ENCODE results near the gene ANKRD34C. TPM values are rescaled to one million over a fixed set of nuclear protein-coding genes. Genes with fewer than 3 reads are reported as not detected.
A peak's percentile ranks its signal among the peaks of the same experiment; 100 is the strongest.

ANKRD34C gene
- total RNA-seq, 2 donors from 2014 or later, result 0.20 TPM; not detected in 1

DNA sequence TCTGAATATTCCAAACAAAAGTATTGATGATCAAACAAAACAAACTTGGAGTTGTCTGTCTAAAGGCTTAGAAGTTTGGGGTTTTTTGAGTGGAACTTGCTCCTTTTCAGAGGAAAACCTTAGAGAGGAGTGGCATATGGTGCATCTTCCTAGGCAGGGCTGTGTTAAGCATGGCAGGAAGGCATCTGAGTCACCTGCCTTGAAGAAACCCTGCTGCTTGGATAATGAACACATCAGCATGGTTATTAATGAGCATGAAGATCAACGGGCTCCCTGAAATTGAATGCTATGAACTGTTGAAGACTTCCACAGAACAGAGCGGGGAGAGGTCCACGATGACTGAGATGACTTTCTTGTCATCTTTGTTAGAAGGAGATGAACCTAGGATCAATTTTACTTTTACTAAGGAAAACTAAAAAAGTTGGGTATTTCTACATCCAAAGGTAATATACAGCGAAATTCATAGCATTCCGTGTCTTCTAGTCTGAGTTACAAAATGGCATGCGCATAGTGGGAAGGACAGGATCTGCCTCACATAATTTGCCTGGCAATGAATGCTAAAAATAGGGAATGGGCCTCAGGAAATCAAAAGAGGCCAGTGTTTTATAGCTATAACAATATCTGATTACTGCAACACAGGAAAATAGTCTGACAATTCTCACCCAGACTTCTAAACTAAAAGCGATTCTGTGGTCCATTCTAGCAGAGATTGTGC is 16.8 kb downstream of the ANKRD34C start:
- DNase-seq (ENCODE audit: low spot score), result no peak
- Histone ChIP-seq H3K27ac (no peak overlapping the region), H3K4me3 (no peak overlapping the region), H3K9me3 (no peaks in the 10 kb centered on the region), H3K4me1 (no peaks in the 10 kb centered on the region), H3K27me3 (no peaks in the 10 kb centered on the region), H3K36me3 (no peaks in the 10 kb centered on the region)
- TF ChIP-seq, protein P1, sequence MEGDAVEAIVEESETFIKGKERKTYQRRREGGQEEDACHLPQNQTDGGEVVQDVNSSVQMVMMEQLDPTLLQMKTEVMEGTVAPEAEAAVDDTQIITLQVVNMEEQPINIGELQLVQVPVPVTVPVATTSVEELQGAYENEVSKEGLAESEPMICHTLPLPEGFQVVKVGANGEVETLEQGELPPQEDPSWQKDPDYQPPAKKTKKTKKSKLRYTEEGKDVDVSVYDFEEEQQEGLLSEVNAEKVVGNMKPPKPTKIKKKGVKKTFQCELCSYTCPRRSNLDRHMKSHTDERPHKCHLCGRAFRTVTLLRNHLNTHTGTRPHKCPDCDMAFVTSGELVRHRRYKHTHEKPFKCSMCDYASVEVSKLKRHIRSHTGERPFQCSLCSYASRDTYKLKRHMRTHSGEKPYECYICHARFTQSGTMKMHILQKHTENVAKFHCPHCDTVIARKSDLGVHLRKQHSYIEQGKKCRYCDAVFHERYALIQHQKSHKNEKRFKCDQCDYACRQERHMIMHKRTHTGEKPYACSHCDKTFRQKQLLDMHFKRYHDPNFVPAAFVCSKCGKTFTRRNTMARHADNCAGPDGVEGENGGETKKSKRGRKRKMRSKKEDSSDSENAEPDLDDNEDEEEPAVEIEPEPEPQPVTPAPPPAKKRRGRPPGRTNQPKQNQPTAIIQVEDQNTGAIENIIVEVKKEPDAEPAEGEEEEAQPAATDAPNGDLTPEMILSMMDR (IDR thresholded peaks at IDR 0.05), result no peak

DNA sequence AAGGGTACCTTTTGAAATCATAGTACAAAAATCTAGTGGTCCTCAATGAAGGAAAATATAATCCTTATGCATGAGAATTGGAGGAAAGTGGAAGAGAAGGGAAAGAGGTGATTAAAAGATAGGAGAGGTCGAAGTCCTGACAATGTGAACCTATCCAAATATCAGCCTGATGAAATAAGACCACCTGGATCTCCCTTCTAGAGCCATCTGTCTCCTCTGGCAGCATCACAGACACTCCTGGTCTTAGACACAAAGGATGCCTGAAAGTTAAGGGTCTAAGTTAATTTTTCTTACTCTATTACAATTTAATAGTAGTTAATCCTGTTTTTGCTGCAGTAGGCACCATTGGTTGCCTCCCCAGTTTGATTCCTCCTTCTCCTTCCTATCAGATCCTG is 17.3 kb downstream of the ANKRD34C start:
- H3K4me3 ChIP-seq, result no peak overlapping the region
- no peaks in the 10 kb centered on the region for H3K27me3 ChIP-seq
- no peak for DNase-seq (ENCODE audit: low spot score)
- H3K36me3 ChIP-seq, result no peaks in the 10 kb centered on the region
- no peaks in the 10 kb centered on the region for H3K9me3 ChIP-seq
- H3K4me1 ChIP-seq, result no peaks in the 10 kb centered on the region
- H3K27ac ChIP-seq, result no peak overlapping the region
- TF ChIP-seq, protein P1 (IDR thresholded peaks at IDR 0.05), result no peak

DNA sequence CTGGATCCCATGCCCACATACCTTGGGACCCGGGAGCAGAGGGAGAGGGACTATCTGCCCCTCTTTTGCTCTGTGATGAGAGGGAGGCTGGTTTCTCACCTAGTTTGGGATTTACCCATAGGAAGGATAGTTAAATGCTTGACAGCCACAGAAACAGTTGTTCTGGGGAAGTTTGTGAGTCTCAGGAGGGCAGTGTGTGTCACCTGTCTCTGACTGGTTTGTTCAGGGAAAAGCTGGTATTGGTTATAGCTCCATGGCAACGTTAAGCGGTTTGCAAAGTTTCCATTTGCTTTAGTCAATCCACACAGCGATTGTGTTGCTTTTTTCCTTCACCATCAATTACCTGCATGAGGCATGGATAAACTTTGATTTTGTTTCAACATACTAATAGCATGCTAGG is 24.7 kb downstream of the ANKRD34C start:
- no peak overlapping the region for H3K27ac ChIP-seq
- no peak overlapping the region for H3K4me3 ChIP-seq
- H3K27me3 ChIP-seq, result no peaks in the 10 kb centered on the region
- no peaks in the 10 kb centered on the region for H3K9me3 ChIP-seq
- TF ChIP-seq, protein P1 (IDR thresholded peaks at IDR 0.05), result no peak
- DNase-seq (ENCODE audit: low spot score), result no peak
- no peaks in the 10 kb centered on the region for H3K36me3 ChIP-seq
- peaks cover 0 to 16% of the 10 kb centered on the region in 2 donors for H3K4me1 ChIP-seq

DNA sequence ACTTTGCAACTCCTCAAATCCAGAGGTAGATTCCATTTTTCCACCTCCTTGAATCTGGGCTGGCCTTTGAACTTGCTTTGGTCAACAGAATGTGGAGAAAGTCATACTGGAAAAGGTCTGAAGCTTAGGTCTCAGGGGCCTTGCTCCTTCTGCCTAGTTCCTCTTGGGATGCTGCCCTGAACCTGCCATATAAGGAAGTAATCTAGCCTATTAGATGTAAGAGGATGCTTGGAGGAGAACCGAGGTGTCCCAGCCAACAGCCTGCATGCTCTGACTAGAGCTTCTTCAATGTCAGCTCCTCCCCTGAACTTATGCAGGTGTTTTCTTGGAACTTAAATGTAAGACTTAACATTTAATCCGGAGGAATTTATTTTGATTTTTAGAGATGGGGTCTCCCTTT is 26.4 kb downstream of the ANKRD34C start:
- Histone ChIP-seq H3K27ac (no peak overlapping the region), H3K9me3 (no peaks in the 10 kb centered on the region), H3K27me3 (no peaks in the 10 kb centered on the region), H3K36me3 (peaks cover 2% of the 10 kb centered on the region), H3K4me3 (no peak overlapping the region), H3K4me1 (peaks cover 0 to 22% of the 10 kb centered on the region in 2 donors)
- no peak for DNase-seq (ENCODE audit: low spot score)
- TF ChIP-seq, protein P1 (IDR thresholded peaks at IDR 0.05), result no peak

DNA sequence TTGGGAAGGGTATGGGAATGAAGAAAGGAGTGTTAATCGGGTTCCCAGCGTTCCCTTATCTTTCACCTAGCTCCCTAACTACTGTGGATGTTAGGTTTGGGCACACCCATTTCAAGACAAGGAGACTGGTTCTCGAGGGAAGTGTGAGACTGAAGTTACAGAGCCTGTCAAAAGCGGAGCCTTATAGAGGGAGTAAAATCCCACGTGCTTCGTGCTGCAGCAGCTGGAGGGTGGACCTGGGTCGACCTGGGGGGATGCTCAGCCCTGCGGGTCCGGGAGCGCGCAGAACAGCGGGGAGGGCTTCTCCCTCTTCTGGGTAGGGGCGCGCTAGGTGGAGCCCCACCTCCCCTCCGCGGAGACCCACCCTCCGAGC is 28.1 kb downstream of the ANKRD34C start:
- Histone ChIP-seq H3K36me3 (peaks cover 17% of the 10 kb centered on the region), H3K9me3 (no peaks in the 10 kb centered on the region), H3K4me1 (peaks cover 0 to 22% of the 10 kb centered on the region in 2 donors), H3K27ac (no peak overlapping the region), H3K4me3 (peak overlapping the region; percentile 69 to 81), H3K27me3 (no peaks in the 10 kb centered on the region)
- DNase-seq (ENCODE audit: low spot score), result no peak
- TF ChIP-seq, protein P1 (IDR thresholded peaks at IDR 0.05), result no peak

Measured in right atrium auricular region (tissue), 2 donors.